ENCODE measurements around the gene UPK3BL2. TPM values are rescaled to one million over a fixed set of nuclear protein-coding genes. Genes with fewer than 3 reads are reported as not detected.

The UPK3BL2 gene
- total RNA-seq, 2 experiments from 2014 or later = 23.4 to 43.5 TPM

Other genes starting within 250 kb of the UPK3BL2 start
- not detected for gene SPDYE6, start 187.3 kb downstream of the UPK3BL2 start, total RNA-seq
- 10 to 100 TPM; 26.2 to 31.4 TPM for gene PRKRIP1, start 147.3 kb downstream of the UPK3BL2 start, total RNA-seq
- gene ORAI2, start 110.1 kb downstream of the UPK3BL2 start, total RNA-seq = 10 to 100 TPM; 20.8 to 25.1 TPM
- gene ALKBH4, start 78.8 kb downstream of the UPK3BL2 start, total RNA-seq = 1 to 10 TPM; 6.1 to 9.1 TPM
- 10 to 100 TPM; 13.6 to 14.4 TPM for gene LRWD1, start 78.7 kb downstream of the UPK3BL2 start, total RNA-seq
- 10 to 100 TPM; 32.6 to 46.1 TPM for gene POLR2J, start 64.8 kb downstream of the UPK3BL2 start, total RNA-seq
- gene RASA4B, start 25.9 kb downstream of the UPK3BL2 start, total RNA-seq = 10 to 100 TPM; 28.6 to 30.1 TPM
- gene SPDYE2, start 7.5 kb upstream of the UPK3BL2 start, total RNA-seq = not detected
- 10 to 100 TPM; 36.3 to 40.4 TPM for gene POLR2J3, start 28.9 kb upstream of the UPK3BL2 start, total RNA-seq
- 10 to 100 TPM; 32.2 to 33.7 TPM for gene RASA4, start 73.1 kb upstream of the UPK3BL2 start, total RNA-seq
- 1 to 10 TPM in 1 of 2 experiments, not detected in 1; 4.0 TPM for gene UPK3BL1, start 99.1 kb upstream of the UPK3BL2 start, total RNA-seq
- gene SPDYE2B, start 106.6 kb upstream of the UPK3BL2 start, total RNA-seq = not detected
- gene POLR2J2, start 128.0 kb upstream of the UPK3BL2 start, total RNA-seq = 10 to 100 TPM; 20.0 to 38.2 TPM
- 1 to 10 TPM; 7.9 to 8.8 TPM for gene FAM185A, start 205.3 kb upstream of the UPK3BL2 start, total RNA-seq